Omental fat pad (tissue), 4 donors: ENCODE results near the gene GRM8. TPM values are rescaled to one million over a fixed set of nuclear protein-coding genes. Genes with fewer than 3 reads are reported as not detected.
"Not testable (repeated sequence)": the region's sequence is repeated elsewhere in the genome, so short reads cannot be mapped to it uniquely, and the experiment has no call there.

Experiments used
- ATAC-seq: fragments of 150-250 bp; one replicate; pipeline ENCODE4 v1.9.1; 2016; ENCODE audit warnings: mild to moderate bottlenecking, moderate library complexity; ENCODE audit not compliant: low FRiP score
- DNase-seq: peaks from one replicate; pipeline ENCODE4 v3.0.0-alpha.2; 2019; ENCODE audit warnings: low spot score
- total RNA-seq, 4 donors: library from RNA; depleted of rRNA; stranded (reverse); fragments of >200 nt; gene quantifications; one replicate each; pipeline ENCODE4 v1.1.0, GENCODE V29; 2016
- TF ChIP-seq, protein P1 (sequence below), 3 donors: fragments of 450-650 bp; IDR thresholded peaks; one replicate each; pipeline ENCODE4 v1.5.1; 2016 to 2017; ENCODE audit warnings: antibody characterized with exemption in 3 of 3, mild to moderate bottlenecking in 3 of 3, moderate library complexity in 2 of 3

Gene GRM8
- total RNA-seq, 4 donors from 2014 or later = not detected

DNA sequence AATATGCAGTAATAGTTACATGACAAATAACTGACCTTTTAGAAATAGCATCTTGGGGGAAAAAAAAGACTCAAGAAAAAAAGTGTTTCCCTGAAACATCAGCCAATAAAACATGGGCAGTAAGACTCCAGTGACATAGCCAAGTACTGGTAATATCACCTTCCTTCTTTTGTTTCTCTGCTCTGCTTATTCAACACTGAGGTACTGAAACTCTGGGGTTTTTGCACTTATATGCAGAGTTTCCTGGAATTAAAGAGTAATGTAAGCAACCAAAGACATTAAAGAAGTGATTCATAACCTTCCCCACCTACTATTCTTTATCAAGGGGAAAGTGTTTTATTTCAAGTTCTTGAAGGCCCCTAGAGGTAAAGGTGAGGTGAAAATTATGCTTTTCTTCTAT is 414.5 kb downstream of the GRM8 start:
- no peak for ATAC-seq
- TF ChIP-seq, protein P1, sequence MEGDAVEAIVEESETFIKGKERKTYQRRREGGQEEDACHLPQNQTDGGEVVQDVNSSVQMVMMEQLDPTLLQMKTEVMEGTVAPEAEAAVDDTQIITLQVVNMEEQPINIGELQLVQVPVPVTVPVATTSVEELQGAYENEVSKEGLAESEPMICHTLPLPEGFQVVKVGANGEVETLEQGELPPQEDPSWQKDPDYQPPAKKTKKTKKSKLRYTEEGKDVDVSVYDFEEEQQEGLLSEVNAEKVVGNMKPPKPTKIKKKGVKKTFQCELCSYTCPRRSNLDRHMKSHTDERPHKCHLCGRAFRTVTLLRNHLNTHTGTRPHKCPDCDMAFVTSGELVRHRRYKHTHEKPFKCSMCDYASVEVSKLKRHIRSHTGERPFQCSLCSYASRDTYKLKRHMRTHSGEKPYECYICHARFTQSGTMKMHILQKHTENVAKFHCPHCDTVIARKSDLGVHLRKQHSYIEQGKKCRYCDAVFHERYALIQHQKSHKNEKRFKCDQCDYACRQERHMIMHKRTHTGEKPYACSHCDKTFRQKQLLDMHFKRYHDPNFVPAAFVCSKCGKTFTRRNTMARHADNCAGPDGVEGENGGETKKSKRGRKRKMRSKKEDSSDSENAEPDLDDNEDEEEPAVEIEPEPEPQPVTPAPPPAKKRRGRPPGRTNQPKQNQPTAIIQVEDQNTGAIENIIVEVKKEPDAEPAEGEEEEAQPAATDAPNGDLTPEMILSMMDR (IDR thresholded peaks at IDR 0.05) = no peak
- no peak for DNase-seq

- not testable (repeated sequence) for ATAC-seq, DNase-seq
Measured at GRCh38 chr7:126831241-126831640, 421.5 kb downstream of the GRM8 start.

GRCh38 chr7:126820925-126821324 is 431.8 kb downstream of the GRM8 start:
- TF ChIP-seq, protein P1 (IDR thresholded peaks at IDR 0.05) = no peak
- DNase-seq (no peak), ATAC-seq (no peak)

DNA sequence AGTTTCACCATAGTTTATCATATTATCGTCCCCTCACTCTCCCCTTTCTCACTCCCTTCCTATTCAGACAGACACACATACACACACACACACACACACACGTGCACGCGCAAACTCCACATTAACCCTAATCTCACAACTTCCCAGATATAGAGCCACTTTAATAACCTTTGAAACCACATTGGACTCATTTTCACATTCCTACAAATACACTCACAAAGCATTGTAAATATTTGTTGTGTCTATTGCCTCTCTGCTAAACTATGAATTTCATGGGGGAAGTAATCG is 433.6 kb downstream of the GRM8 start:
- ATAC-seq = no peak
- TF ChIP-seq, protein P1 (IDR thresholded peaks at IDR 0.05) = no peak
- DNase-seq = no peak

DNA sequence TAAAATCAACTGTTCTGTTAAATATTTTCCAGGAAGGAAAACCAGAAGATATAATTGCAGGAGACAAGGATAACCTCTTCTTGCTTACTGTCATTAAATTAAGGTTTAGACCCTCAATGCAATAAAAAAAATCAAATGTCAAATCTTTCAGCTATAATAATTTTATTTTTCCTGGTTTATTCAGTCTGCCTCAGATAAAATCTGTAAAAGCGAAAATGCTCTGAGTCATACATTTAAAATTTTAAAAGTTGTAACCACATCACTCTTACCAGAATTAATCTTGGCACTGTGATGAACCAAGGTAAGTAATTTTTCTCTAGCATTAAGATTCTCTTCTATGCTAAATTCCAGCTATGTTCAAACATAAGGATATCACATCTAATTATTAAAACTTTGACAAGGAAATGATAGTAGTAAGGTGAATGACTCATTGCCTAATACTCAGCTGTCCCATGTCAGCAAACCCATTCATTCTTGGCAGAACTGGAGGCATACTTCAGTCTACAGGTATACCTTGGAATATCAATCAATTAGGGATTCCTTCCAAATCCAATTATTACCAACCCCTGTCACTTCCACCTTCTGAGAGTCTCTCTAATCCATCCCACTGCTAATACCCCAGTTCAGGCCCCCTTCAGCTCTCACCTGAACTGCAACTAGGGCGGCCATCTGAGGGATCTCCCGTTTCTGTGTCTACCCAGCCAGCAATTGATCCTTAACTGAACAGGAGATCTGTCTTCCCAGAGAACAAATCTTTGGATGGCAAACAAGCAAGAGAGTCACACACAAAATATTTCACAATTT is 434.1 kb downstream of the GRM8 start:
- no peak for DNase-seq
- TF ChIP-seq, protein P1 (IDR thresholded peaks at IDR 0.05) = no peak
- no peak for ATAC-seq

- TF ChIP-seq, protein P1 (IDR thresholded peaks at IDR 0.05) = no peak
- ATAC-seq (no peak), DNase-seq (no peak)
Measured at GRCh38 chr7:126809188-126809587, 443.6 kb downstream of the GRM8 start.

- ATAC-seq (no peak), DNase-seq (no peak)
- TF ChIP-seq, protein P1 (IDR thresholded peaks at IDR 0.05) = no peak
Measured at GRCh38 chr7:126806614-126807013, 446.1 kb downstream of the GRM8 start.
